ENCODE measurements around the gene WNK4. TPM values are rescaled to one million over a fixed set of nuclear protein-coding genes. Genes with fewer than 3 reads are reported as not detected.

WNK4 gene
- total RNA-seq, 1 experiment from 2014 or later = 1.5 TPM

GRCh38 chr17:42791948-42792347 is 11.5 kb downstream of the WNK4 start:
- no peak for ATAC-seq
- H3K4me3 Mint-ChIP-seq = no peak overlapping the region
- peaks cover 33% of the 10 kb centered on the region for H3K27me3 Mint-ChIP-seq (ENCODE audit: low read depth)
- H3K4me1 Mint-ChIP-seq = no peaks in the 10 kb centered on the region
- TF ChIP-seq NFYB (CRISPR knock-in tag; conservative IDR thresholded peaks at IDR 0.05; ENCODE audit: low read depth) (no peak), ZNF281 (CRISPR knock-in tag; IDR thresholded peaks at IDR 0.05) (no peak), OVOL2 (CRISPR knock-in tag; IDR thresholded peaks at IDR 0.05; ENCODE audit: borderline replicate concordance) (no peak), ZNF416 (CRISPR knock-in tag; IDR thresholded peaks at IDR 0.05) (no peak), CTCF (IDR thresholded peaks at IDR 0.05) (no peak), NFE2L1 (CRISPR knock-in tag; IDR thresholded peaks at IDR 0.05) (no peak), ATF6 (CRISPR knock-in tag; IDR thresholded peaks at IDR 0.05) (no peak), ZBTB43 (CRISPR knock-in tag; IDR thresholded peaks at IDR 0.05) (no peak), GABPB1 (CRISPR knock-in tag; IDR thresholded peaks at IDR 0.05) (no peak), ERG (CRISPR knock-in tag; IDR thresholded peaks at IDR 0.05) (no peak), CREM (CRISPR knock-in tag; IDR thresholded peaks at IDR 0.05) (no peak), ZMAT4 (CRISPR knock-in tag; IDR thresholded peaks at IDR 0.05) (no peak), E2F5 (CRISPR knock-in tag; IDR thresholded peaks at IDR 0.05) (no peak), ZNF263 (CRISPR knock-in tag; IDR thresholded peaks at IDR 0.05; ENCODE audit: low read depth) (no peak), AFF4 (CRISPR knock-in tag; IDR thresholded peaks at IDR 0.05; ENCODE audit: borderline replicate concordance) (no peak), JAZF1 (CRISPR knock-in tag; IDR thresholded peaks at IDR 0.05) (no peak), IRF1 (CRISPR knock-in tag; IDR thresholded peaks at IDR 0.05) (no peak), SMAD4 (CRISPR knock-in tag; IDR thresholded peaks at IDR 0.05) (no peak), ZNF232 (CRISPR knock-in tag; IDR thresholded peaks at IDR 0.05) (no peak)
- no peak overlapping the region for H3K27ac Mint-ChIP-seq
- CTCF ChIA-PET = no interaction called here
- DNase-seq (ENCODE audit: low spot score) = no peak
- H3K9me3 Mint-ChIP-seq = no peaks in the 10 kb centered on the region
- H3K36me3 Mint-ChIP-seq = peaks cover 4% of the 10 kb centered on the region; the same call in 1 of the 2 replicates
- POLR2A ChIA-PET = no interaction called here
